A549 (cell line): Measurements from ENCODE around the gene PLA2G4A. TPM values are rescaled to one million over a fixed set of nuclear protein-coding genes. Genes with fewer than 3 reads are reported as not detected.

Experiments used
- ATAC-seq, 2 experiments: fragments of 200-7000 bp in 1 of 2; fragments of >200 bp in 1 of 2; cut with Nextera tagmentation in 1 of 2; cut with Tn5 transposase in 1 of 2; 3 replicates each; pipeline versions ENCODE4 v1.8.0 to v1.9.1; 2018 to 2020; ENCODE audit warnings: mild to moderate bottlenecking in 1 of 2, moderate library complexity in 1 of 2
- CTCF ChIA-PET: fragments of 300-600 bp; sonication (Branson Sonifier 250); formaldehyde crosslinking; extraction: SDS; loops from one replicate; lab custom pipeline; 2021; ENCODE audit warnings: antibody characterized with exemption, inconsistent platforms; lab: Yijun Ruan, JAX
- POLR2A ChIA-PET: fragments of 350-600 bp; formaldehyde crosslinking; extraction: SDS; loops from one replicate; lab custom pipeline; 2021; ENCODE audit warnings: antibody characterized with exemption, inconsistent platforms; lab: Yijun Ruan, JAX
- DNase-seq, 2 experiments: peaks; one replicate each; pipeline versions ENCODE4 v3.0.0 to v3.0.0-alpha.2; 2011 to 2016; ENCODE audit warnings: low read depth in 1 of 2, low spot score in 1 of 2
- FAIRE-seq: peaks from 2 replicates; lab custom pipeline; 2011; peaks lifted over from hg19 to GRCh38; lab: Jason Lieb, UNC
- H3K27ac ChIP-seq, 2 experiments: fragments of >200 bp; sonication (Bioruptor Twin); formaldehyde crosslinking; 3 replicates each; pipeline ENCODE4 v1.5.1; 2016 to 2017
- H3K4me1 ChIP-seq: fragments of >200 bp; sonication (Bioruptor Twin); formaldehyde crosslinking; 3 replicates; pipeline ENCODE4 v1.6.1; 2016
- H3K4me2 ChIP-seq: fragments of >200 bp; sonication (Bioruptor Twin); formaldehyde crosslinking; 3 replicates; pipeline ENCODE4 v1.6.1; 2016
- H3K4me3 ChIP-seq: fragments of >200 bp; sonication (Bioruptor Twin); formaldehyde crosslinking; 3 replicates; pipeline ENCODE4 v1.5.1; 2016
- H3K9me3 ChIP-seq: fragments of >200 bp; sonication (Bioruptor Twin); formaldehyde crosslinking; 3 replicates; pipeline ENCODE4 v1.6.1; 2016
- ATOH8 ChIP-seq: fragments of 250-450 bp; sonication (Bioruptor Pico); IDR thresholded peaks from 2 replicates; pipeline ENCODE4 v1.5.0; 2020; ENCODE audit warnings: low read depth, mild to moderate bottlenecking, moderate library complexity
- BHLHE40 ChIP-seq: IDR thresholded peaks from 2 replicates; pipeline ENCODE4 v1.6.1; 2012; ENCODE audit warnings: low read depth, low read length, inconsistent platforms
- CBX8 ChIP-seq: fragments of 200-600 bp; sonication (generic); IDR thresholded peaks from 2 replicates; pipeline ENCODE4 v1.6.1; 2016
- CEBPB ChIP-seq, 2 experiments: fragments of >200 bp in 1 of 2; sonication (Bioruptor Twin) in 1 of 2; formaldehyde crosslinking in 1 of 2; IDR thresholded peaks; 2 replicates each; pipeline ENCODE4 v1.6.1; 2012 to 2016
- CHD4 ChIP-seq: fragments of 200-600 bp; sonication (generic); IDR thresholded peaks from 2 replicates; pipeline ENCODE4 v1.6.1; 2016; ENCODE audit warnings: antibody characterized with exemption, mild to moderate bottlenecking, borderline replicate concordance
- E2F6 ChIP-seq: IDR thresholded peaks from 2 replicates; pipeline ENCODE4 v1.6.1; 2012; ENCODE audit warnings: low read depth, borderline replicate concordance
- EHMT2 ChIP-seq: fragments of 200-600 bp; sonication (generic); IDR thresholded peaks from 2 replicates; pipeline ENCODE4 v1.6.1; 2016; ENCODE audit warnings: antibody characterized with exemption, low read depth, mild to moderate bottlenecking, moderate library complexity
- FOSB ChIP-seq: fragments of 250-450 bp; sonication (Bioruptor Pico); IDR thresholded peaks from 2 replicates; pipeline ENCODE4 v1.5.0; 2020; ENCODE audit warnings: mild to moderate bottlenecking, moderate library complexity
- FOSL2 ChIP-seq, 2 experiments: fragments of 450-650 bp in 1 of 2; fragments of >200 bp in 1 of 2; sonication (Bioruptor Twin) in 1 of 2; formaldehyde crosslinking; IDR thresholded peaks; 2 replicates each; pipeline versions ENCODE4 v1.5.0 to v1.6.1; 2016 to 2020; ENCODE audit warnings: mild to moderate bottlenecking in 1 of 2, moderate library complexity in 1 of 2
- HOXA7 ChIP-seq: fragments of 250-450 bp; sonication (Bioruptor Pico); IDR thresholded peaks from 2 replicates; pipeline ENCODE4 v1.5.0; 2020; ENCODE audit warnings: mild to moderate bottlenecking, moderate library complexity
- HOXB13 ChIP-seq: fragments of 250-450 bp; sonication (Bioruptor Pico); IDR thresholded peaks from 2 replicates; pipeline ENCODE4 v1.5.0; 2020; ENCODE audit warnings: low read depth, mild to moderate bottlenecking, moderate library complexity
- JUNB ChIP-seq: fragments of >200 bp; sonication (Bioruptor Twin); formaldehyde crosslinking; IDR thresholded peaks from 2 replicates; pipeline ENCODE4 v1.6.1; 2016
- KDM5A ChIP-seq: fragments of 200-600 bp; sonication (generic); IDR thresholded peaks from 2 replicates; pipeline ENCODE4 v1.6.1; 2016; ENCODE audit warnings: antibody characterized with exemption, mild to moderate bottlenecking
- MAFK ChIP-seq: fragments of 450-650 bp; IDR thresholded peaks from 2 replicates; pipeline ENCODE4 v1.6.1; 2014; ENCODE audit not compliant: partially characterized antibody
- MAX ChIP-seq: IDR thresholded peaks from 2 replicates; pipeline ENCODE4 v1.6.1; 2012
- MAZ ChIP-seq: fragments of 150-350 bp; IDR thresholded peaks from 2 replicates; pipeline ENCODE4 v1.6.1; 2014; ENCODE audit warnings: antibody characterized with exemption, low read depth, low read length, borderline replicate concordance
- MYC ChIP-seq: IDR thresholded peaks from 2 replicates; pipeline ENCODE4 v1.6.1; 2012; ENCODE audit warnings: mild to moderate bottlenecking, inconsistent platforms, low read length, improper control_type of control experiment, borderline replicate concordance
- NFE2L2 ChIP-seq: fragments of 150-350 bp; conservative IDR thresholded peaks from 2 replicates; pipeline ENCODE4 v1.6.1; 2014; ENCODE audit warnings: low read length
- NR3C1 ChIP-seq: fragments of >200 bp; sonication (Bioruptor Twin); formaldehyde crosslinking; IDR thresholded peaks from 3 replicates; pipeline ENCODE4 v1.6.1; 2017
- PHF8 ChIP-seq: fragments of 200-600 bp; sonication (generic); IDR thresholded peaks from 2 replicates; pipeline ENCODE4 v1.6.1; 2016; ENCODE audit warnings: low read depth, mild to moderate bottlenecking, antibody characterized with exemption, moderate library complexity, borderline replicate concordance
- POLR2AphosphoS2 ChIP-seq: conservative IDR thresholded peaks from 2 replicates; pipeline ENCODE4 v1.6.1; 2012; ENCODE audit warnings: low read length, improper control_type of control experiment, inconsistent platforms
- RAD21 ChIP-seq, 2 experiments: fragments of >200 bp in 1 of 2; sonication (Bioruptor Twin) in 1 of 2; formaldehyde crosslinking in 1 of 2; IDR thresholded peaks in 1 of 2; conservative IDR thresholded peaks in 1 of 2; 2 replicates in 1 of 2; 3 replicates in 1 of 2; pipeline ENCODE4 v1.6.1; 2012 to 2018; ENCODE audit warnings: inconsistent platforms in 1 of 2
- RARB ChIP-seq: fragments of 250-450 bp; sonication (Bioruptor Pico); IDR thresholded peaks from 2 replicates; pipeline ENCODE4 v1.8.0; 2021; ENCODE audit warnings: mild to moderate bottlenecking, moderate library complexity
- RNF2 ChIP-seq: fragments of 200-600 bp; sonication (generic); IDR thresholded peaks from 2 replicates; pipeline ENCODE4 v1.6.1; 2016; ENCODE audit warnings: low read depth, mild to moderate bottlenecking, antibody characterized with exemption, moderate library complexity, borderline replicate concordance
- USF2 ChIP-seq: fragments of 450-650 bp; IDR thresholded peaks from 2 replicates; pipeline ENCODE4 v1.6.1; 2014; ENCODE audit warnings: antibody characterized with exemption
- ZNF302 ChIP-seq: fragments of 250-450 bp; sonication (Bioruptor Pico); IDR thresholded peaks from 2 replicates; pipeline ENCODE4 v1.9.0; 2021; ENCODE audit warnings: inconsistent platforms, mild to moderate bottlenecking, moderate library complexity
- WGBS: methylation state at CpG from one replicate; pipeline ENCODE4 v1.1.6; 2017; ENCODE audit errors: missing lambda C conversion rate; 5-methylcytosine and 5-hydroxymethylcytosine counted together
- polyA plus RNA-seq, 4 experiments: library from polyadenylated mRNA; depleted of rRNA in 3 of 4; stranded (reverse); fragments of >200 nt; fragmentation: RNase III in 1 of 4; extraction: RNeasy Plus Mini Kit Qiagen cat#74134 plus additional on column Dnase treatment in 1 of 4; gene quantifications; 2 replicates in 3 of 4; 3 replicates in 1 of 4; pipeline ENCODE4 v1.2.3, GENCODE V29; 2011 to 2017
- TF ChIP-seq, protein P1 (sequence below): fragments of >200 bp; sonication (Bioruptor Twin); formaldehyde crosslinking; IDR thresholded peaks from 3 replicates; pipeline ENCODE4 v1.6.1; 2016
- TF ChIP-seq, protein P2 (sequence below): fragments of 200-600 bp; sonication (generic); IDR thresholded peaks from 2 replicates; pipeline ENCODE4 v1.6.1; 2016; ENCODE audit warnings: antibody characterized with exemption, mild to moderate bottlenecking, moderate library complexity

The PLA2G4A gene
- polyA plus RNA-seq, 2 of the 4 experiments (the other 2 are of a cell fraction): 26.3 to 80.4 TPM

- DNase-seq (no peak), ATAC-seq (peak in 1 of 2 experiments; percentile 23; a peak in 1 of 6 replicates), FAIRE-seq (no peak)
- POLR2A ChIA-PET: no interaction called here
- Histone ChIP-seq H3K4me2 (peak overlapping the region; percentile 31), H3K4me3 (no peak overlapping the region), H3K27ac (peak overlapping the region; percentile 4 to 35; a peak in 3 of 6 replicates), H3K4me1 (peaks cover 58% of the 10 kb centered on the region), H3K9me3 (no peaks in the 10 kb centered on the region)
- 78% methylated on average over 3 of the region's 3 CpGs for WGBS
- CTCF ChIA-PET: interaction anchor here (0.6 to 0.9 kb wide), 2 partner anchors 210 to 445 kb away, joined by 3 to 5 read pairs; no protein-coding TSS in a partner anchor
- TF ChIP-seq CBX8 (no peak), FOSB (CRISPR knock-in tag) (no peak), RAD21 (conservative IDR thresholded peaks at IDR 0.05 in 1 of 2, IDR thresholded peaks at IDR 0.05 in 1 of 2) (no peak), RNF2 (no peak), MAX (no peak), HOXA7 (CRISPR knock-in tag) (no peak), MAFK (no peak), FOSL2 (IDR thresholded peaks at IDR 0.05) (no peak), FOSL2 (CRISPR knock-in tag; IDR thresholded peaks at IDR 0.05) (no peak), NFE2L2 (no peak), CHD4 (no peak), PHF8 (no peak), POLR2AphosphoS2 (no peak)
These were observed 12.8 kb downstream of the PLA2G4A start for GRCh38 chr1:186841599-186841998.

DNA sequence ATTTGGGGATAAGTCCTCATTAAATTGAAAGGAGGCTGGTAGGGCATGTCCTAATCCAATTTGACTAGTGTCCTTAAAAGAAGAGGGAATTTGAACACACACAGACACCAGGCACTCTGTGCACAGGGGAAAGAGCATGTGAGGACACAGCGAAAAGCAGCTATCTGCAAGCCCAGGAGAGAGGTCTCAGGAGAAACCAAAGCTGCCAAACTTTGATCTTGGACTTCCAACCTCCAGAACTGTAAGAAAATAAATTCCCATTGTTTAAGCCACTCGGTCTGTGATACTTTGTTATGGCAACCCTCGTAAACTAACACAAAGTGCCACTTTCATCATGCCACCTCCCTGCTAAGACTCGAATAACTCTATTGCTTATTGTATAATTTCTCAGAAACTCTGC lies 13.8 kb downstream of the PLA2G4A start:
- no peak for TF ChIP-seq RARB (CRISPR knock-in tag)
- TF ChIP-seq MAZ: no peak
- TF ChIP-seq PHF8: no peak
- no peak for TF ChIP-seq JUNB
- TF ChIP-seq, protein P1, sequence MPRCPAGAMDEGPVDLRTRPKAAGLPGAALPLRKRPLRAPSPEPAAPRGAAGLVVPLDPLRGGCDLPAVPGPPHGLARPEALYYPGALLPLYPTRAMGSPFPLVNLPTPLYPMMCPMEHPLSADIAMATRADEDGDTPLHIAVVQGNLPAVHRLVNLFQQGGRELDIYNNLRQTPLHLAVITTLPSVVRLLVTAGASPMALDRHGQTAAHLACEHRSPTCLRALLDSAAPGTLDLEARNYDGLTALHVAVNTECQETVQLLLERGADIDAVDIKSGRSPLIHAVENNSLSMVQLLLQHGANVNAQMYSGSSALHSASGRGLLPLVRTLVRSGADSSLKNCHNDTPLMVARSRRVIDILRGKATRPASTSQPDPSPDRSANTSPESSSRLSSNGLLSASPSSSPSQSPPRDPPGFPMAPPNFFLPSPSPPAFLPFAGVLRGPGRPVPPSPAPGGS: no peak
- no peak for TF ChIP-seq CBX8
- TF ChIP-seq ATOH8 (CRISPR knock-in tag): no peak
- TF ChIP-seq E2F6: no peak
- TF ChIP-seq MAX: no peak
- no peak for TF ChIP-seq CEBPB (IDR thresholded peaks at IDR 0.05)
- TF ChIP-seq, protein P2, sequence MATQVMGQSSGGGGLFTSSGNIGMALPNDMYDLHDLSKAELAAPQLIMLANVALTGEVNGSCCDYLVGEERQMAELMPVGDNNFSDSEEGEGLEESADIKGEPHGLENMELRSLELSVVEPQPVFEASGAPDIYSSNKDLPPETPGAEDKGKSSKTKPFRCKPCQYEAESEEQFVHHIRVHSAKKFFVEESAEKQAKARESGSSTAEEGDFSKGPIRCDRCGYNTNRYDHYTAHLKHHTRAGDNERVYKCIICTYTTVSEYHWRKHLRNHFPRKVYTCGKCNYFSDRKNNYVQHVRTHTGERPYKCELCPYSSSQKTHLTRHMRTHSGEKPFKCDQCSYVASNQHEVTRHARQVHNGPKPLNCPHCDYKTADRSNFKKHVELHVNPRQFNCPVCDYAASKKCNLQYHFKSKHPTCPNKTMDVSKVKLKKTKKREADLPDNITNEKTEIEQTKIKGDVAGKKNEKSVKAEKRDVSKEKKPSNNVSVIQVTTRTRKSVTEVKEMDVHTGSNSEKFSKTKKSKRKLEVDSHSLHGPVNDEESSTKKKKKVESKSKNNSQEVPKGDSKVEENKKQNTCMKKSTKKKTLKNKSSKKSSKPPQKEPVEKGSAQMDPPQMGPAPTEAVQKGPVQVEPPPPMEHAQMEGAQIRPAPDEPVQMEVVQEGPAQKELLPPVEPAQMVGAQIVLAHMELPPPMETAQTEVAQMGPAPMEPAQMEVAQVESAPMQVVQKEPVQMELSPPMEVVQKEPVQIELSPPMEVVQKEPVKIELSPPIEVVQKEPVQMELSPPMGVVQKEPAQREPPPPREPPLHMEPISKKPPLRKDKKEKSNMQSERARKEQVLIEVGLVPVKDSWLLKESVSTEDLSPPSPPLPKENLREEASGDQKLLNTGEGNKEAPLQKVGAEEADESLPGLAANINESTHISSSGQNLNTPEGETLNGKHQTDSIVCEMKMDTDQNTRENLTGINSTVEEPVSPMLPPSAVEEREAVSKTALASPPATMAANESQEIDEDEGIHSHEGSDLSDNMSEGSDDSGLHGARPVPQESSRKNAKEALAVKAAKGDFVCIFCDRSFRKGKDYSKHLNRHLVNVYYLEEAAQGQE: no peak
- TF ChIP-seq KDM5A: no peak
- no peak for TF ChIP-seq BHLHE40
- no peak for TF ChIP-seq RAD21 (conservative IDR thresholded peaks at IDR 0.05 in 1 of 2, IDR thresholded peaks at IDR 0.05 in 1 of 2)
- TF ChIP-seq USF2: no peak
- no peak for TF ChIP-seq ZNF302 (CRISPR knock-in tag)
- no peak for TF ChIP-seq HOXB13
- TF ChIP-seq MYC: no peak
- TF ChIP-seq EHMT2: no peak
- no peak for TF ChIP-seq NR3C1
- TF ChIP-seq, all 56 proteins: peak for 0
- ChIA-PET POLR2A (no interaction called here), CTCF (no interaction called here)
- Histone ChIP-seq H3K27ac (peak overlapping the region; percentile 32 to 61; a peak in 5 of 6 replicates), H3K4me1 (peaks cover 63% of the 10 kb centered on the region), H3K4me3 (no peak overlapping the region), H3K9me3 (peaks cover 2% of the 10 kb centered on the region; the same call in 1 of the 3 replicates), H3K4me2 (peak overlapping the region; percentile 31; the same call in 1 of the 3 replicates)
- ATAC-seq (no peak), DNase-seq (peak in 1 of 2 experiments; percentile 33), FAIRE-seq (no peak)
- 60% methylated on average over 4 of the region's 4 CpGs for WGBS
